ENCODE measurements around the gene GNG4.

The GNG4 gene

DNA sequence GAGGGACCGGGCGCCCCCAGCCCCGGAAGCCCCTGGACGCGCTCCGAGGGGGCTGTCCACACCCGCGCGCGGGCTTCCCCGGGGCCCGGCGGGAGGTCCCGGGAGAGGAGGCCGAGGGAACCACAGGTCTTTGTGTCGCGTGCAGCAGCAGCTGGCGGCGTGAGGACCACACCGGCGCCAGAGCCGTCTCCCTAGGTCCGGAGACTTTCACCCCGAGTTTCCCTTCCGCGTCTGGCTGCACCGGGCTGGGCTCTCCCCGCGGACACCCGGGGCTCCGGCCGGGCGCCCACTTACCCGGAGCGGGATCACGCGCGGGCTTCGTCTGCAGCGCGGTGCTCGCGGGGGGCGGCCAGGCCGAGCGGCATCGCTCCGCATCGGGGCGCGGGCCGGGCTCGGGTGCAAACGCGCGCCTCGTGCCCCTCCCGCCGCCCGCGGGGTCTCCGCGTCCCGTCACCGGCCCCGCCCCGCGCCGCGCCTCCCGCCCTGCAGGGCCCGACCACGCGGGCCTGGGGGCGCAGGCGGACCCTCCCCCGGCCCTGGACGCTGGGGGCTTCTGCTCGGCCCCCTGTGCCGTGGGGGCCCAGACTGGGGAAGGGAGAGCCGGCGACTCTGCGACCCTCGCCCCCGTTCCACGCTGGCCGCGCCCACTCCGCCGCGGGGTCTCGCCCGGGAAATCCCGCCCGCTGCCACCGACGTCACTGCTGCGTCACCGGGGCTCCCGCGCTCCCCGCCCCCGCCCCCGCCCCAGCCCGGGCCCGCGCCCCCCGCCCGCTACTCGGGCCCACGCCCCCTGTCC is at the start of gene GNG4:
GNG4 (minus strand) TSS at position 417 of the 796 bp plus-strand sequence. CDS start 65,946 bp downstream, outside the sequence.
- DNase-seq (ENCODE audit: low spot score) = peak; percentile 81
- TF ChIP-seq, protein P1, sequence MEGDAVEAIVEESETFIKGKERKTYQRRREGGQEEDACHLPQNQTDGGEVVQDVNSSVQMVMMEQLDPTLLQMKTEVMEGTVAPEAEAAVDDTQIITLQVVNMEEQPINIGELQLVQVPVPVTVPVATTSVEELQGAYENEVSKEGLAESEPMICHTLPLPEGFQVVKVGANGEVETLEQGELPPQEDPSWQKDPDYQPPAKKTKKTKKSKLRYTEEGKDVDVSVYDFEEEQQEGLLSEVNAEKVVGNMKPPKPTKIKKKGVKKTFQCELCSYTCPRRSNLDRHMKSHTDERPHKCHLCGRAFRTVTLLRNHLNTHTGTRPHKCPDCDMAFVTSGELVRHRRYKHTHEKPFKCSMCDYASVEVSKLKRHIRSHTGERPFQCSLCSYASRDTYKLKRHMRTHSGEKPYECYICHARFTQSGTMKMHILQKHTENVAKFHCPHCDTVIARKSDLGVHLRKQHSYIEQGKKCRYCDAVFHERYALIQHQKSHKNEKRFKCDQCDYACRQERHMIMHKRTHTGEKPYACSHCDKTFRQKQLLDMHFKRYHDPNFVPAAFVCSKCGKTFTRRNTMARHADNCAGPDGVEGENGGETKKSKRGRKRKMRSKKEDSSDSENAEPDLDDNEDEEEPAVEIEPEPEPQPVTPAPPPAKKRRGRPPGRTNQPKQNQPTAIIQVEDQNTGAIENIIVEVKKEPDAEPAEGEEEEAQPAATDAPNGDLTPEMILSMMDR (IDR thresholded peaks at IDR 0.05; ENCODE audit: extremely low read depth, missing control alignments) = no peak

DNA sequence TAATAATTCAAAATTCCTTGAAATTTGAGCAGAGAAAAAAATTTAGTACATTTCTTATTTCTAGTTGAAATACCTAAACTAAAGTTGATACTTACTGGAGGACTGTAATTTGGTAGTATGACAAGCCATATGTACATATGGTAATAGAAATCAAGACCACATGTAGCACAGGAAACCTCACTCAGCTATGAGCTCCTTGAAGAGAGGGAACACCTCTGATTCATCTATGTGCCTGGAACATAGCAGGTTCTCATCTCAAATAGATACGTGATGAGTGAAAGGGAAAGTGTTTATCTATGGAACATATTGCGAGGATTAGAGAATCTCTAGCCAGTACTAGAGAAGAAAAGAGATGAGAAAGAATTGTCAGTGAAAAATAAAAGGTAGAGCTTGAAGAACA is 47.9 kb upstream of the GNG4 start:
- TF ChIP-seq, protein P1 (IDR thresholded peaks at IDR 0.05; ENCODE audit: extremely low read depth, missing control alignments) = no peak
- peak; percentile 7 for DNase-seq (ENCODE audit: low spot score)

DNA sequence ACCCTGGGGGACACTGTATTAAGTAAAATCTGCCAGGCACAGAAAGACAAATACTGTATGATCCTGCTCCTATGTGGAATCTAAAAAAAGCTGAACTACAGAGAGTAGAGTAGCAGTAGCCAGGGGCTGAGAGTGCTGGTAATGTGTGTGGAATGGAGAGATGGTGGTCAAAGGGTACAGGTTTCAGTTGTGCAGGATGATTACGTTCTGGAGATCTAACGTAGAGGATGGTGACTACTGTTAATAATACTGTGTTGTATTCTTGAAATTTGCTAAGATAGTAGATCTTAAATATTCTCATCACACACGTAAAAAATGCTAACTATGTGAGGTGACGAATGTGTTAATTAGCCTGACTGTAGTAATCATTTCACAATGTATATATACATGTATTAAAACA is 39.8 kb upstream of the GNG4 start:
- TF ChIP-seq, protein P1 (IDR thresholded peaks at IDR 0.05; ENCODE audit: extremely low read depth, missing control alignments) = no peak

DNA sequence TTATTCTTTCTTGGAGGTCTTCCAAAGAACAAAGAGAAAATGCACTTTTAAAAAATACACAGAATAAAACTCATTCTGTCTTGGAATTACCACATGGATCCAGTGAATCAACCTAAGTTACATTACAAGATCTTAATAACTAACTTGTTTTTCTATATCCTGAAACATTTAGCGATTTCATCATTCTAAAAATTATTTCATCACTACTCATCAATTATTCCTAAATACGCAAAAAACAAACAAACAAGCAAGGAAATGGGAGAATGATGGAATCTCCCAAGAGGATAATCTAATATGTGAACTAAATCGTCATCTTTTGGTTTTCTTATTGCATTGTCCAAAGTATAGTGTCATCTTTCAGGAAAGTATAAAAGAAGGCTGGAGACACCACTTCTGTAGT is 38.5 kb upstream of the GNG4 start:
- TF ChIP-seq, protein P1 (IDR thresholded peaks at IDR 0.05; ENCODE audit: extremely low read depth, missing control alignments) = no peak
- no peak for DNase-seq (ENCODE audit: low spot score)

More for the DNA sequence above, 39.8 kb upstream of the GNG4 start:
- DNase-seq (ENCODE audit: low spot score) = no peak

DNA sequence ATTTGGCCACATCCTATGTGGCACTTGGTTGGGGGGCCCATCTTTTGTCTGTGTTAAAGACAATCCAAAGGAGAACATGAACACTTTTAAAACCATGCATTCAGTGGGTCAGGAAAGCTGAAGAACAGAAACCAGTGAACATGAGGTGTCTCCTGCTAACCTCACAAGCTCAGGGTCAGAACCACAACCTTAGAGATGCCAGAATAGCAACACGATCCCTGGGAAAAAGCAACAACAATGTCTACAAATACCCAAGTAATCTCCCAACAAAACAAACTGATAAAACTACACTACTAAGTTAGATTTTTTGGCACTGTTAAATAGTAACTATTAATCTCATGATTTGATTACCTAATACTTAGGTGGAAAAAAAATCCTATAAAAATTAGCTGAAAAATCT is 34.1 kb upstream of the GNG4 start:
- TF ChIP-seq, protein P1 (IDR thresholded peaks at IDR 0.05; ENCODE audit: extremely low read depth, missing control alignments) = no peak
- no peak for DNase-seq (ENCODE audit: low spot score)

DNA sequence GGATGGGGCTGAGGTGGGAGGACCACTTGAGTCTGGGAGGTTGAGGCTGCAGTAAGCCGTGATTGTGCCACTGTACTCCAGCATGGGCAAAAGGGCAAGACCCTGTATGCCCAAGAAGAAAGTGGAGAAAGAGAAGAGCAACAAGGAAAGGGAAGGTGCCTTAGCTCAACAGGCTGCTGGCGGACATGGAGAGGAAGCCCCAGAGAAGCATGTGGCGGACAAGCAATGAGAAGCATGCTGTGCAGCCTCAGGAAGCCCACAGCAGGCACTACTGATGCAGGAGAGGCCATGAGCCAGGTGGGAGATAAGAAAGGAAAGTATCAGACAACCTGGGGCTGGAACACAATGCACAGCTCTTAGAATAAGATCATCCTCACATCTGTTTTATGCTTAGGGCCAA is 32.6 kb upstream of the GNG4 start:
- no peak for DNase-seq (ENCODE audit: low spot score)
- TF ChIP-seq, protein P1 (IDR thresholded peaks at IDR 0.05; ENCODE audit: extremely low read depth, missing control alignments) = no peak

DNA sequence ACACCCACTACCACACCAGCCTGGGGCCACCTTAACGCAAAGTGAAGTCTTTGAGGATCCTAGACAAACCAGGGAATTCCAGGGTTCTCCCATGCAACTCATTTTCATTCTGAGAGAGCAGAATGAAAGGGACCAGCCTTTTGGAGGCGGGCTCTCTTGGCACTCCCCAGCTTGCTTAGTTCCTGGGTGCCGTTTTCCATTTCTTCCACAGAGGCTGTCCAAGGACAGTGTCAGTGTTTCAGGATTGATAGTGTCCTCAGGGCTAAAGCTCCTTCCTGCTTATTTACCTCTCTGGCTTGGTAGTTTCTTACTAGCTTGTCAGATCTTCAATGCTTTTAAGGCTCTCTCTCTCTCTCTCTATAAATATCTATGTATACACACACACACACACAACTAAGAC is 30.1 kb upstream of the GNG4 start:
- TF ChIP-seq, protein P1 (IDR thresholded peaks at IDR 0.05; ENCODE audit: extremely low read depth, missing control alignments) = no peak
- DNase-seq (ENCODE audit: low spot score) = no peak

Measured in GM20000 (cell line).